GM18508 (cell line): ENCODE results near the gene OR5D13.

Source experiments
- ATAC-seq: cut with Tn5 transposase; IDR thresholded peaks from one replicate; pipeline ENCODE4 v1.9.1; 2021; ENCODE audit warnings: moderate number of reproducible peaks; ENCODE audit not compliant: insufficient read depth, unreplicated experiment

OR5D13 gene, protein sequence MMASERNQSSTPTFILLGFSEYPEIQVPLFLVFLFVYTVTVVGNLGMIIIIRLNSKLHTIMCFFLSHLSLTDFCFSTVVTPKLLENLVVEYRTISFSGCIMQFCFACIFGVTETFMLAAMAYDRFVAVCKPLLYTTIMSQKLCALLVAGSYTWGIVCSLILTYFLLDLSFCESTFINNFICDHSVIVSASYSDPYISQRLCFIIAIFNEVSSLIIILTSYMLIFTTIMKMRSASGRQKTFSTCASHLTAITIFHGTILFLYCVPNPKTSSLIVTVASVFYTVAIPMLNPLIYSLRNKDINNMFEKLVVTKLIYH

GRCh38 chr11:55773138-55773537, at the start of gene OR5D13:
TSS of gene OR5D13 (plus strand) at chr11:55773438. CDS start at chr11:55773438, 0 bp downstream.
- ATAC-seq, result no peak

GRCh38 chr11:55726715-55727324, 46.4 kb upstream of the OR5D13 start:
- ATAC-seq, result no peak

GRCh38 chr11:55732936-55733335, 40.3 kb upstream of the OR5D13 start:
- ATAC-seq, result no peak

GRCh38 chr11:55791606-55792005, 18.4 kb downstream of the OR5D13 start:
- ATAC-seq, result no peak

DNA sequence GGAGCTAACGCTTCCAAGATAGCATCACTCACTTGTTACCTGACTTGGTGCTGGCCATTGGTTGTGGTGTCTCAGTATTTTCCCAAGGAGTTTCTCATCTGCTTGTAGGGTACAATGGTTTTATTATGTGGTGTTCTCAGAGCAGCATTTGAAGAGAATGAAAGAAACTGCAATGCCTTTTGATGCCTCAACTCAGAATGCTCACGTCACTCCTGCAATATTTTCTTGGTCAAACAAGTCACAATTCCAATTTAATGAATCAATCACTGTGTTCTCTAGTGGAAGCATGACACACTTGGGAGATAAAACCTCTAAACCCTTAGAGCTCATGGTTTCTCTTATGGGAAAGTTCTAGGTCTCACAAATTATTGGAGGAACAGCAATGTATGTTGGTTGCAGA, 20.1 kb downstream of the OR5D13 start:
- no peak for ATAC-seq

DNA sequence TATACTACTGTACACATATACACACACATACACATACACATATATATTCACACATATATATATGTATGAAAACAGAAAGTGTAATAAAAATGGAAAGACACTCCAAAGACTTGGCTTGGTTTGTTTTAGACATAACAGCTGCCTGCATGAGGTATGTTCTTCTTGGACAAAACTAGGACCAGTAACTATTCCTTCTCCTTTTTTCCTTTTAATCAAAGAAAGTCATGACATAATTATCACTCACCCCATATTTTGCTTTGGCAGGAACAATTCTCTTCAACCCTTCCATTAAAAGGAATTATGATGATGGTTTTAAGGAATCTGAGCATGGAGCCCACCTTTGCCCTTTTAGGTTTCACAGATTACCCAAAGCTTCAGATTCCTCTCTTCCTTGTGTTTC, 22.0 kb downstream of the OR5D13 start, which contains the start of gene OR5D14:
OR5D14 (plus strand) TSS at position 301 of the 400 bp plus-strand sequence; CDS start at position 301, 0 bp downstream.
- no peak for ATAC-seq

GRCh38 chr11:55806248-55806647, 33.0 kb downstream of the OR5D13 start:
- no peak for ATAC-seq

DNA sequence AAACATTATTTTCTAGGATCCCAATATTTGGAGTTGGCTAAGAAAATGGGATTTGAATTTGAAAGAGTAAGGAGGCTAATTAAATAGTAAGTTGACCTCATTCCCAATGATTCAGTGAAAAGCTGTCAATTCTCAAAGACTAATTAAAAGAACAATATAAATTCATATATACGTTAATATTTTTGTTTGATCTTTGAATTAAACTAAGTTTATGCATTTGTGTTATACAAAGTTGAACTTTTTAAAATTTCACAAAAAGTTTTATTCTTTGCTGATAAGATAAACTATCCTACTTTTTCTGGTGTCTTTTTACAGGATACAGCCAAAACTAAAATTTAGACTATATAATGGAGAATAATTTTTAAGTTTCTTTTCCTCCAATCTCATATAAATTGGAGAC, 37.8 kb downstream of the OR5D13 start, which contains the start of gene OR5L1:
OR5L1 (plus strand) TSS at position 301 of the 400 bp plus-strand sequence. CDS start 100 bp downstream, outside the sequence.
- ATAC-seq, result no peak

DNA sequence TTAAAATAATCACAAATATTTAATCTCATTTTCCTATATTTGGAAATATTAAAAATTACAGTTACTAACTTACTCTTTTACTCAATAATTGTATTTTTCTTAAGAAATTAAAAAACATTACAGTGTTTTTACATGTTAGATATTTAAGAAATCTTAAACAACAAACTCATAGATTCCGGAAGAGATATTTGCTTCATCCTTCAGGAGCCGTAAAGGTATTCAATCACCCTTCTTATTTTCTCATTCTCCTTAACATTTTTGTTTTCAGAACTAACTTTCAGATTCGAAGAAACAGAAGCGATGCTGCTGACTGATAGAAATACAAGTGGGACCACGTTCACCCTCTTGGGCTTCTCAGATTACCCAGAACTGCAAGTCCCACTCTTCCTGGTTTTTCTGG, 46.1 kb downstream of the OR5D13 start, which contains the start of gene OR5D18:
OR5D18 (plus strand) TSS at position 301 of the 400 bp plus-strand sequence; CDS start at position 301, 0 bp downstream.
- ATAC-seq, result no peak
